ENCODE measurements around the gene CDH11. TPM values are rescaled to one million over a fixed set of nuclear protein-coding genes. Genes with fewer than 3 reads are reported as not detected.

Gene CDH11
- total and polyA plus RNA-seq, 10 donors: 4.3 to 721 (median 305) TPM

GRCh38 chr16:65119901-65120401, 1.9 kb downstream of the CDH11 start:
- TF ChIP-seq POLR2AphosphoS5 (IDR thresholded peaks at IDR 0.05) (peak in 1 of 3 donors; percentile 49), CTCF (IDR thresholded peaks at IDR 0.05 in 8 of 11, conservative IDR thresholded peaks at IDR 0.05 in 3 of 11) (no peak), POLR2A (IDR thresholded peaks at IDR 0.05) (peak in 1 of 3 donors; percentile 13)
- no peak for DNase-seq
- H3K4me3 ChIP-seq: peak overlapping the region; percentile 38 to 74 (median 49)
- peak overlapping the region; percentile 65 to 97 (median 90) for H3K27ac ChIP-seq
- no peaks in the 10 kb centered on the region for H3K36me3 ChIP-seq
- H3K9me3 ChIP-seq: no peaks in the 10 kb centered on the region
- intact Hi-C loops (cut with DNase I; ENCODE audit: low total_unique reads): loop anchor here (10.0 kb wide), 1 partner anchor 185 kb away; no protein-coding TSS in a partner anchor
- H3K27me3 ChIP-seq (replicated peaks in 1 of 7): peaks cover 0 to 62% (median 36%) of the 10 kb centered on the region in 7 donors
- peaks cover 0 to 56% (median 29%) of the 10 kb centered on the region in 6 donors for H3K4me1 ChIP-seq
- WGBS, 5 donors: 9 to 14% (median 10%) methylated on average over 11 of the region's 11 CpGs

GRCh38 chr16:65119435-65119834, 2.4 kb downstream of the CDH11 start:
- DNase-seq: no peak
- Histone ChIP-seq H3K36me3 (no peaks in the 10 kb centered on the region), H3K9me3 (no peaks in the 10 kb centered on the region), H3K4me3 (peak overlapping the region in 7 of 8 donors; percentile 38 to 74 (median 49)), H3K27me3 (replicated peaks in 1 of 7) (peaks cover 0 to 59% (median 36%) of the 10 kb centered on the region in 7 donors), H3K4me1 (peaks cover 0 to 56% (median 29%) of the 10 kb centered on the region in 6 donors), H3K27ac (peak overlapping the region in 7 of 8 donors; percentile 82 to 97 (median 90))
- intact Hi-C loops (cut with DNase I; ENCODE audit: low total_unique reads): no loop called here
- TF ChIP-seq POLR2A (IDR thresholded peaks at IDR 0.05): no peak
- TF ChIP-seq CTCF (IDR thresholded peaks at IDR 0.05 in 8 of 11, conservative IDR thresholded peaks at IDR 0.05 in 3 of 11): no peak
- no peak for TF ChIP-seq POLR2AphosphoS5 (IDR thresholded peaks at IDR 0.05)
- 42 to 61% (median 56%) methylated on average over 2 of the region's 2 CpGs for WGBS, 5 donors

- peaks cover 0 to 61% (median 28%) of the 10 kb centered on the region in 6 donors for H3K4me1 ChIP-seq
- H3K9me3 ChIP-seq: no peaks in the 10 kb centered on the region
- H3K36me3 ChIP-seq: no peaks in the 10 kb centered on the region
- TF ChIP-seq POLR2AphosphoS5 (IDR thresholded peaks at IDR 0.05) (no peak), POLR2A (IDR thresholded peaks at IDR 0.05) (no peak), CTCF (IDR thresholded peaks at IDR 0.05 in 8 of 11, conservative IDR thresholded peaks at IDR 0.05 in 3 of 11) (no peak)
- 20 to 40% (median 28%) methylated on average over 5 of the region's 5 CpGs for WGBS, 5 donors
- H3K27ac ChIP-seq: peak overlapping the region in 6 of 8 donors; percentile 82 to 97 (median 90)
- DNase-seq: no peak
- intact Hi-C loops (cut with DNase I; ENCODE audit: low total_unique reads): no loop called here
- peaks cover 0 to 53% (median 36%) of the 10 kb centered on the region in 7 donors for H3K27me3 ChIP-seq (replicated peaks in 1 of 7)
- peak overlapping the region in 6 of 8 donors; percentile 40 to 74 (median 50) for H3K4me3 ChIP-seq
These were observed 3.0 kb downstream of the CDH11 start for GRCh38 chr16:65118871-65119270.

- TF ChIP-seq POLR2A (IDR thresholded peaks at IDR 0.05) (no peak), POLR2AphosphoS5 (IDR thresholded peaks at IDR 0.05) (peak in 1 of 3 donors; percentile 46), CTCF (IDR thresholded peaks at IDR 0.05 in 8 of 11, conservative IDR thresholded peaks at IDR 0.05 in 3 of 11) (peak; percentile 49 to 81 (median 69))
- DNase-seq: no peak
- intact Hi-C loops (cut with DNase I; ENCODE audit: low total_unique reads): no loop called here
- Histone ChIP-seq H3K4me1 (peaks cover 0 to 68% (median 25%) of the 10 kb centered on the region in 6 donors), H3K27ac (peak overlapping the region in 3 of 8 donors; percentile 89 to 97 (median 90)), H3K27me3 (replicated peaks in 1 of 7) (peaks cover 0 to 44% (median 29%) of the 10 kb centered on the region in 7 donors), H3K9me3 (no peaks in the 10 kb centered on the region), H3K4me3 (peak overlapping the region in 6 of 8 donors; percentile 1 to 74 (median 18)), H3K36me3 (no peaks in the 10 kb centered on the region)
- 4 to 6% (median 6%) methylated on average over 8 of the region's 8 CpGs for whole genome bisulfite sequencing, 5 donors
These were observed 3.9 kb downstream of the CDH11 start for GRCh38 chr16:65117811-65118448.

Data from spleen (tissue), 11 donors.